ENCODE data around the gene SGK2.

DNA sequence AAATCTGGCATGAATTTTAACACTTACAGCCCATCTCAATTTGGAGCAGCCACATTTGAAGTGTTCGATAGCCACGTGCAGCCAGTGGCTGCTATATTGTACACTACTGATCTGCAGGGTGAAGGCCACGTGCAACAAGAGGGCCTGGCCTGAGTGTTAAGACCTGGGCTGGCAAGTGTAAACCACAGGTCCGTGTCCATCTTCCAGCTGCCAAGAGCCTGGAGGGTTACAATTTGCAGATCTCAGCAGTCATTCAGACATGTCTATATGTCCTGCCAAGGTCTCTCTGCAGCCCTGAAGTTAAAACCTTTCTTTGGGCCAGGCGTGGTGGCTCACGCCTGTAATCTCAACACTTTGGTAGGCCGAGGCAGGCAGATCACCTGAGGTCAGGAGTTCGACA, 14.1 kb downstream of the SGK2 start:
- no peak for TF ChIP-seq POLR2AphosphoS5 (IDR thresholded peaks at IDR 0.05; ENCODE audit: borderline replicate concordance, low read depth, low read length)
- TF ChIP-seq EZH2 (IDR thresholded peaks at IDR 0.05): no peak
- no peak for TF ChIP-seq FOXP2 (optimal IDR thresholded peaks at IDR 0.05; ENCODE audit: control extremely low read depth, extremely low read length, insufficient read depth)
